Left lobe of liver (tissue), 2 donors: ENCODE measurements around the gene AP1B1. TPM values are rescaled to one million over a fixed set of nuclear protein-coding genes. Genes with fewer than 3 reads are reported as not detected.

Source experiments
- ATAC-seq: fragments of 200-7000 bp; cut with Tn5 transposase; one replicate; pipeline ENCODE4 v1.9.1; 2020; ENCODE audit warnings: mild to moderate bottlenecking, moderate library complexity
- DNase-seq: peaks from one replicate; pipeline ENCODE4 v3.0.0-alpha.2; 2020; ENCODE audit warnings: low spot score
- total RNA-seq: library from RNA; stranded (reverse); gene quantifications from one replicate; pipeline ENCODE4 v1.2.1, GENCODE V29; 2021
- donor health status: DM: no; HTN: no; CAD: no; lungs with moderate emphysema.
- donor health status: DM: no; HTN: yes; CAD: no.

AP1B1 gene
- total RNA-seq, 1 donor from 2014 or later: 37.9 TPM

GRCh38 chr22:29302681-29303465 lies 85.5 kb downstream of the AP1B1 start:
- peak; percentile 80 for DNase-seq
- ATAC-seq: peak; percentile 51

DNA sequence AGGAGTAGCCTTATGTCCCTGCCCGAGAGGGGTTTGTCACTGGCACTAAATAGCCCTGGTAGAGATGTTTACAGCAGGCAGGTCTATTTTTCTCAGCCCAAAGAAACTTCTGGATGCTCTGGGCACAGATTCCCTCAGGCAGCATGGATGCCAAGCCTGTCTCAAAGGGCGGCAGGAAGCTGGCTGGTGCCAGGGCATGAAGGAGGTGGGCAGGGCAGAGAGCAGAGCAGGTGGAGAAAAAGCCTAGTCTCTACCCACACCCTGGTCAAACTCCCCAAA lies 86.0 kb downstream of the AP1B1 start:
- DNase-seq (peak; percentile 64), ATAC-seq (peak; percentile 38)

GRCh38 chr22:29301716-29302401 lies 86.5 kb downstream of the AP1B1 start:
- ATAC-seq: no peak

GRCh38 chr22:29300807-29301601 lies 87.4 kb downstream of the AP1B1 start:
- DNase-seq (peak; percentile 33), ATAC-seq (no peak)

More at GRCh38 chr22:29301716-29302401, 86.5 kb downstream of the AP1B1 start:
- DNase-seq: peak; percentile 42

- ATAC-seq (no peak), DNase-seq (no peak)
Measured at GRCh38 chr22:29300467-29300806, 87.9 kb downstream of the AP1B1 start.

DNA sequence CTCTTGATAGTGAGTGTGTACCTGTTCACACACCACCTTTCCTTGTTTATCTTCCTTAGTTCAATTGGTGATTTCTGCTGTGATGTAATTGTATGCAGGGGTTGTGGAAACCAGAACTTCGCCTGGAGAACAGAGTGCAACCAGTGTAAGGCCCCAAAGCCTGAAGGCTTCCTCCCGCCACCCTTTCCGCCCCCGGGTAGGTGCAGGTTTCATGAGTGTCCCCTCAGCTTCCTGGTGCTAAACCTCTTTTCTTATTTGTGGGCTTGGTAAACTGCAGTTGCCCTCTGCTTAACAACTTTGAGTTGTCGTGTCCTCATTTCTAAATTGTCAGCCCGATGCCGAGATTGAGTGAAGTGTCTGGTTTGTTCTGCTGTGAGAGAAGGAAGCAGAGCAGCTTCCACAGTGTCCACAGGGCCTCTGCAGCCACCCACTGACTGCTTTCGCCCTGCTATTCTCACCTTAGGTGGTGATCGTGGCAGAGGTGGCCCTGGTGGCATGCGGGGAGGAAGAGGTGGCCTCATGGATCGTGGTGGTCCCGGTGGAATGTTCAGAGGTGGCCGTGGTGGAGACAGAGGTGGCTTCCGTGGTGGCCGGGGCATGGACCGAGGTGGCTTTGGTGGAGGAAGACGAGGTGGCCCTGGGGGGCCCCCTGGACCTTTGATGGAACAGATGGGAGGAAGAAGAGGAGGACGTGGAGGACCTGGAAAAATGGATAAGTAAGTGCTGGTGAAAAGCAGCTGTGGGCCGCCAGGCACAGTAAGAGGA lies 89.1 kb downstream of the AP1B1 start:
- DNase-seq (peak; percentile 45), ATAC-seq (no peak)

- DNase-seq: no peak
- ATAC-seq: no peak
Measured at GRCh38 chr22:29298641-29299040, 89.7 kb downstream of the AP1B1 start.

DNA sequence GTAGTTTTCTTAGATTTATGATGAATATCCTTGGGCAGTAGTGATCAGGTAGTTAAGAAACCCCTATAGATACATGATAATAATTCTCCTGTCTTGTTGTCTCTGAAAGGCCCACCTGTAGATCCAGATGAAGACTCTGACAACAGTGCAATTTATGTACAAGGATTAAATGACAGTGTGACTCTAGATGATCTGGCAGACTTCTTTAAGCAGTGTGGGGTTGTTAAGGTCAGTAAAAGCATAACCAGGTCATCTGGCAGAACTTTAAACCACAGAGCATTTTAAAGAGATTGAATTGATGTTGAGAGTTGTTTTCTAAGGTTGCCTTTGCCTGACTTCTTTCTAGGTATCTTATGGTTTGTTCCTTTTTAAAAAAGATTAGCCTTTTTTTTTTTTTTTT lies 96.0 kb downstream of the AP1B1 start:
- ATAC-seq (no peak), DNase-seq (no peak)

DNA sequence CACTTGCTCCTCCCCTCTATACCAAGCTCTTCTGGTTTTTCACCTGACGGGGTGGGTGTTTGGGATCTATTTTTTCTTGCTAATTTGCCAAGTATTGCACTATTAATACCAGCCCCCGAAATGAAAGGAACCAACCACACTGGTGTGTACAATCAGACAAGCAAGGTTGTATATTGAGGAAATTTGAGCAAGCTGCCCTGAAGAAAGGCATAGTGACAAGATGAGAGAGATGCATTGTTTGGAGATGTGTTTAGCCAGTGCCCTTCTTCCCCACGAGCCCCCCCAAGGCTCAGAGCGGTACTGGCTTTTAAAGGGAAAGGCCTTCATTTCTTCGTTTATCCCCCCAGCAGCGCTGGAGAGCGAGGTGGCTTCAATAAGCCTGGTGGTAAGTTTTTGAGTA lies 97.2 kb downstream of the AP1B1 start:
- no peak for ATAC-seq
- no peak for DNase-seq

DNA sequence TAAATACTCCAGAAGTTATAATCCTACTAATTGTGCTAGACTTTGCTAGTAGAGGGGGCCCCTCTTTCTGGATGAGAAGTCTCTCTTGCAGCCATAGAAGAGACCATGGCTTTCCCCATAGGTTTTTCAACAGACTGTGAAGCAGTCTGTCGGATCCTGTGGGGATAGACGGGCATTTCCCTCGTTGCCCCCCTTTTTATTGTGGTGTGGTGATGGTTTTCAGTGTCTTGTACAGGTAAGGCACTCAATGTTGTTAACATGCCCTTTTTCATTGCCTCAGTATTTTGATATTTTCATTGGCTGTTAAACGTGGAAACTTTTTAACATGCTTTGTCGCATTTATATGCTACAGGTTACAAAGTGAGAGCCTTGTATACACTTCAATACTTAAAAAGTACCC lies 98.3 kb downstream of the AP1B1 start:
- no peak for ATAC-seq
- DNase-seq: no peak

DNA sequence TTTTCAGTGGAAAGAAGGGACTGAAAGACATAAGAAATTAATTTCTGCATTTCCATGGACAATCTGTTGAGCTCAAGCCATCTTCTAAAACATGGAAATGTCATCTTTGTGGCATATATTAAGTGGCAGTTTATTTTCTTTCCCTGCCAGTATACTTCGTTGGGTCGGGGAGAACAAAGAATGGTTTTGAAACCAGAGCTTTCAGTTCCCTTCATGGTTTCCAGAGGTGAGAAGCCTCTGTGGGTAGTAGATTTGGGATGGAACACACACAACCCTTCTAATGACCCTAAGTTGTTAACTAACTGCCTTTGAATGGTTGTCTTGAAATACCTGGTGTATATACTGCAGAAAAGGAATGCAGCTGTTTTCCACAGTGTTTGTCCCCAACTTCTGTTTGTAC lies 99.5 kb downstream of the AP1B1 start:
- DNase-seq: no peak
- ATAC-seq: no peak

DNA sequence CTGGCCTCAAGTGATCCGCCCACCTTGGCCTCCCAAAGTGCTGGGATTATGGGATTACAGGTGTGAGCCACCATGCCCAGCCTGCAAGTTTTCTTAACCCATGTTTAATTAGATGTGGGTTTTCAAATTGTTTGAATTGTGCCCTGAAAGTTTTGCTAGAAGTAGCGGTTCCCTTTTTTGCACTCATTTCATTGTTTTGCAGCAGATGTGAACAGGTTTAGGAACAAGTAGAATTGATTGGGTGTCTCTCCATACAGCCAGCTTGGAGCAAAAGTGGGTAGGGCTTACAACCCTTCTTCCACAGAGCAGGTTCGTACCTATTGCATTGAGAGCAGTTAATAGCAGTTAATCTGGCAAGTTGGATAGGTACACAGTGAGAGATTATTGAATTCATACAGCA lies 104.2 kb downstream of the AP1B1 start:
- DNase-seq: no peak
- no peak for ATAC-seq

DNA sequence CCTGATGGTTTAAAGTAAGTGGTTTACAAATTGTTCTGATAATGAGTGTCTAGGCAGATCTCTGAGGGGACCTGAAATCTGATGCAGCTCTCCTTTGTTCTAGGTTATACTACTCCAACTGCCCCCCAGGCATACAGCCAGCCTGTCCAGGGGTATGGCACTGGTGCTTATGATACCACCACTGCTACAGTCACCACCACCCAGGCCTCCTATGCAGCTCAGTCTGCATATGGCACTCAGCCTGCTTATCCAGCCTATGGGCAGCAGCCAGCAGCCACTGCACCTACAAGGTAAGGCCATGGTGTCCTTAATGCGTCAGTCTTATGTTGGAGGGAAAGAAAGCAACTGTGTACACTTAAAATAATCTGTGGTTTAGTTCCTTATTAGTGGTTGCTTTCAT lies 110.4 kb downstream of the AP1B1 start:
- ATAC-seq (no peak), DNase-seq (peak; percentile 31)

Other genes starting within 250 kb of the AP1B1 start
- 1.3 TPM for gene EMID1, start 182.7 kb downstream of the AP1B1 start, total RNA-seq
- 18.9 TPM for gene RHBDD3, start 120.6 kb downstream of the AP1B1 start, total RNA-seq
- gene EWSR1, start 120.3 kb downstream of the AP1B1 start, total RNA-seq: 93.3 TPM
- 14.3 TPM for gene GAS2L1, start 81.9 kb downstream of the AP1B1 start, total RNA-seq
- gene RASL10A, start 72.9 kb downstream of the AP1B1 start, total RNA-seq: 1.0 TPM
- 0.45 TPM for gene RFPL1, start 50.0 kb upstream of the AP1B1 start, total RNA-seq
- 0.15 TPM for gene NEFH, start 91.6 kb upstream of the AP1B1 start, total RNA-seq
- 17.4 TPM for gene THOC5, start 165.2 kb upstream of the AP1B1 start, total RNA-seq
- 119 TPM for gene NIPSNAP1, start 192.5 kb upstream of the AP1B1 start, total RNA-seq
- gene NF2, start 215.1 kb upstream of the AP1B1 start, total RNA-seq: 17.3 TPM